Endothelial cell of umbilical vein (primary cell): ENCODE measurements around the gene UGGT2. TPM values are rescaled to one million over a fixed set of nuclear protein-coding genes. Genes with fewer than 3 reads are reported as not detected.

Experiments
- BruUV-seq: library from RNA; stranded (reverse); fragments of 400-500 nt; replicated peaks from 2 replicates; lab custom pipeline; 2021; lab: Mats Ljungman, UMichigan
- CTCF ChIA-PET: fragments of 300-600, 350-600 bp; sonication (Branson Sonifier 250); formaldehyde crosslinking; loops from one replicate; lab custom pipeline; 2021; ENCODE audit warnings: antibody characterized with exemption, inconsistent platforms; lab: Charles Lee
- POLR2A ChIA-PET: fragments of 300-600, 350-600 bp; sonication (Branson Sonifier 250); formaldehyde crosslinking; loops from one replicate; lab custom pipeline; 2021; ENCODE audit warnings: antibody characterized with exemption, inconsistent platforms; lab: Charles Lee
- DNase-seq: peaks from one replicate; pipeline ENCODE4 v3.0.0-alpha.2; 2011; ENCODE audit warnings: low read depth, low spot score
- FAIRE-seq: peaks from 2 replicates; lab custom pipeline; 2011; peaks lifted over from hg19 to GRCh38; lab: Jason Lieb, UNC
- H2AFZ ChIP-seq: 2 replicates; pipeline ENCODE4 v1.6.0; 2012; ENCODE audit warnings: low read depth, low read length, control low read depth, inconsistent platforms
- H3K27ac ChIP-seq: 2 replicates; pipeline ENCODE4 v1.5.1; 2011; ENCODE audit warnings: low read depth, mild to moderate bottlenecking, control low read depth, low read length, moderate library complexity; ENCODE audit not compliant: insufficient read depth
- H3K27me3 ChIP-seq, 2 experiments: 2 replicates each; pipeline versions ENCODE4 v1.6.0 to v1.6.1; 2011; ENCODE audit warnings: low read length in 2 of 2, mixed read lengths in 1 of 2; ENCODE audit not compliant: control insufficient read depth in 2 of 2, insufficient read depth in 2 of 2
- H3K36me3 ChIP-seq, 2 experiments: 2 replicates in 1 of 2; 3 replicates in 1 of 2; pipeline ENCODE4 v1.5.1; 2011; ENCODE audit warnings: low read length in 2 of 2, mild to moderate bottlenecking in 1 of 2, moderate library complexity in 1 of 2; ENCODE audit not compliant: control insufficient read depth in 2 of 2, insufficient read depth in 2 of 2; ENCODE audit errors: extremely low read depth in 1 of 2
- H3K4me1 ChIP-seq: 3 replicates; pipeline ENCODE4 v1.5.1; 2011; ENCODE audit warnings: mild to moderate bottlenecking, low read length; ENCODE audit not compliant: control insufficient read depth, insufficient read depth; ENCODE audit errors: extremely low read depth
- H3K4me2 ChIP-seq: 2 replicates; pipeline ENCODE4 v1.6.1; 2011; ENCODE audit warnings: low read length, control low read depth, mixed read lengths; ENCODE audit not compliant: insufficient read depth
- H3K4me3 ChIP-seq, 3 experiments: fragments of 200-600 bp in 1 of 3; sonication (generic), shearing (Covaris generic) in 1 of 3; replicated peaks in 1 of 3; 2 replicates each; pipeline ENCODE4 v1.5.1; 2011 to 2016; ENCODE audit warnings: control low read depth in 3 of 3, low read length in 3 of 3, mild to moderate bottlenecking in 2 of 3, inconsistent platforms in 1 of 3, low read depth in 1 of 3, moderate library complexity in 1 of 3; ENCODE audit not compliant: insufficient read depth in 1 of 3
- H3K79me2 ChIP-seq: 2 replicates; pipeline ENCODE4 v1.6.0; 2012; ENCODE audit warnings: low read length, inconsistent platforms; ENCODE audit not compliant: control insufficient read depth, insufficient read depth
- H3K9ac ChIP-seq: replicated peaks from 2 replicates; pipeline ENCODE3; 2011; ENCODE audit warnings: low read length, control low read depth; ENCODE audit not compliant: insufficient read depth; ENCODE audit errors: extremely low read depth
- H3K9me1 ChIP-seq: replicated peaks from 3 replicates; pipeline ENCODE4 v1.6.0; 2011; ENCODE audit warnings: mild to moderate bottlenecking, low read length; ENCODE audit not compliant: control insufficient read depth, insufficient read depth; ENCODE audit errors: extremely low read depth
- H3K9me3 ChIP-seq: replicated peaks from 2 replicates; pipeline ENCODE4 v1.5.1; 2012; ENCODE audit warnings: low read length, inconsistent platforms; ENCODE audit not compliant: control insufficient read depth, insufficient read depth
- H4K20me1 ChIP-seq: replicated peaks from 2 replicates; pipeline ENCODE3; 2011; ENCODE audit warnings: mild to moderate bottlenecking, low read length; ENCODE audit not compliant: control insufficient read depth, insufficient read depth; ENCODE audit errors: extremely low read depth
- EZH2 ChIP-seq: IDR thresholded peaks from 2 replicates; pipeline ENCODE4 v1.6.1; 2012; ENCODE audit warnings: borderline replicate concordance, low read depth, mild to moderate bottlenecking, moderate library complexity, low read length, inconsistent platforms; ENCODE audit not compliant: severe bottlenecking
- FOS ChIP-seq: IDR thresholded peaks from 2 replicates; pipeline ENCODE4 v1.6.1; 2011; ENCODE audit warnings: mild to moderate bottlenecking, low read length, moderate library complexity, borderline replicate concordance; ENCODE audit not compliant: insufficient read depth
- GATA2 ChIP-seq: IDR thresholded peaks from 2 replicates; pipeline ENCODE4 v1.7.0; 2011; ENCODE audit warnings: low read depth, mild to moderate bottlenecking, moderate library complexity, mixed read lengths, low read length; ENCODE audit not compliant: insufficient read length, insufficient read depth
- JUN ChIP-seq: IDR thresholded peaks from 2 replicates; pipeline ENCODE4 v1.6.1; 2011; ENCODE audit warnings: borderline replicate concordance, low read depth; ENCODE audit not compliant: insufficient read length, insufficient read depth
- MYC ChIP-seq: IDR thresholded peaks from one replicate; pipeline ENCODE4 v1.6.1; 2011; ENCODE audit warnings: mild to moderate bottlenecking, low read depth, low read length
- POLR2A ChIP-seq: IDR thresholded peaks from 2 replicates; pipeline ENCODE4 v1.6.1; 2012; ENCODE audit warnings: low read depth, mild to moderate bottlenecking, control low read depth, low read length
- POLR2AphosphoS5 ChIP-seq: IDR thresholded peaks from 2 replicates; pipeline ENCODE4 v1.6.1; 2012; ENCODE audit warnings: low read depth, mild to moderate bottlenecking, control low read depth, low read length, moderate library complexity; ENCODE audit not compliant: insufficient read depth
- dilution Hi-C: fragments of 300-500 bp; cut with MboI; formaldehyde crosslinking; loops from one replicate; pipeline ENCODE4 v1.15.0; 2019; ENCODE audit warnings: low sequenced_read_pairs; ENCODE audit not compliant: extremely low pct_ligation_motif_present
- intact Hi-C: fragments of 100-400 bp; cut with micrococcal nuclease; formaldehyde crosslinking; loops from one replicate; pipeline ENCODE4 v1.10.0; 2022
- polyA plus RNA-seq, 4 experiments: library from polyadenylated mRNA; depleted of rRNA in 3 of 4; stranded (reverse) in 3 of 4; unstranded in 1 of 4; fragments of >200 nt; gene quantifications; 2 replicates each; pipeline versions ENCODE4 v1.2.1 to v1.2.3, GENCODE V29; 2011 to 2012; ENCODE audit warnings: missing spikeins in 1 of 4
- total RNA-seq: library from RNA; stranded (reverse); gene quantifications from 2 replicates; pipeline ENCODE4 v1.2.3, GENCODE V29; 2021
- TF ChIP-seq, protein P1 (sequence below): IDR thresholded peaks from 2 replicates; pipeline ENCODE4 v1.6.1; 2011; ENCODE audit not compliant: insufficient read depth, insufficient read length
- TF ChIP-seq, protein P2 (sequence below), 2 donors: IDR thresholded peaks; 1 replicate in 1 of 2; 2 replicates in 1 of 2; pipeline ENCODE4 v1.5.1; 2011; ENCODE audit warnings: low read length in 2 of 2, mild to moderate bottlenecking in 2 of 2, moderate library complexity in 2 of 2, control low read depth in 1 of 2, inconsistent platforms in 1 of 2, low read depth in 1 of 2; ENCODE audit not compliant: insufficient read depth in 1 of 2; ENCODE audit errors: extremely low read depth in 1 of 2

UGGT2 gene
- total and polyA plus RNA-seq, 2 donors (not counting 3 experiments of a cell fraction or from before 2014, with no cell fraction given): 4.6 to 25.1 TPM

DNA sequence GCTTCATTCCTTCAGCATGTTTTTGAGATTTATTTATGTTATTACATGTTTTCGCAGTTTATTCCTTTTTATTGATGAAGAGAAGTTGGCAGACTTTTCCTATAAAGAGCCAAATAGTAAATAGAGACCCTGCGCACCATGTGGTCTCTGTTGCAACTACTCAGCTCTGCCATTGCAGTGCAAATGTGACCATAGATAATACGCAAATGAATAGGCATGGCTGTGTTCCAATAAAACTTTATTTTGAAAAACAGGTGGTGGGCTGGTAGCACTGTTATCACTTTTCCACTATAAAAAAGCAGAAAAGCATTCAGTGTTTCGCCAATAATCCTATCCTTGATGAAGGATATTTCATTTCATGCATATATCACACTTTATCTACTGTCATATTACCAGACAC lies 281.3 kb downstream of the UGGT2 start:
- TF ChIP-seq, protein P1, sequence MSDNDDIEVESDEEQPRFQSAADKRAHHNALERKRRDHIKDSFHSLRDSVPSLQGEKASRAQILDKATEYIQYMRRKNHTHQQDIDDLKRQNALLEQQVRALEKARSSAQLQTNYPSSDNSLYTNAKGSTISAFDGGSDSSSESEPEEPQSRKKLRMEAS: no peak
- TF ChIP-seq, protein P2, sequence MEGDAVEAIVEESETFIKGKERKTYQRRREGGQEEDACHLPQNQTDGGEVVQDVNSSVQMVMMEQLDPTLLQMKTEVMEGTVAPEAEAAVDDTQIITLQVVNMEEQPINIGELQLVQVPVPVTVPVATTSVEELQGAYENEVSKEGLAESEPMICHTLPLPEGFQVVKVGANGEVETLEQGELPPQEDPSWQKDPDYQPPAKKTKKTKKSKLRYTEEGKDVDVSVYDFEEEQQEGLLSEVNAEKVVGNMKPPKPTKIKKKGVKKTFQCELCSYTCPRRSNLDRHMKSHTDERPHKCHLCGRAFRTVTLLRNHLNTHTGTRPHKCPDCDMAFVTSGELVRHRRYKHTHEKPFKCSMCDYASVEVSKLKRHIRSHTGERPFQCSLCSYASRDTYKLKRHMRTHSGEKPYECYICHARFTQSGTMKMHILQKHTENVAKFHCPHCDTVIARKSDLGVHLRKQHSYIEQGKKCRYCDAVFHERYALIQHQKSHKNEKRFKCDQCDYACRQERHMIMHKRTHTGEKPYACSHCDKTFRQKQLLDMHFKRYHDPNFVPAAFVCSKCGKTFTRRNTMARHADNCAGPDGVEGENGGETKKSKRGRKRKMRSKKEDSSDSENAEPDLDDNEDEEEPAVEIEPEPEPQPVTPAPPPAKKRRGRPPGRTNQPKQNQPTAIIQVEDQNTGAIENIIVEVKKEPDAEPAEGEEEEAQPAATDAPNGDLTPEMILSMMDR (IDR thresholded peaks at IDR 0.05; ENCODE audit: extremely low read depth in 1 of 2, insufficient read depth in 1 of 2, low read depth in 1 of 2, low read length in 2 of 2): no peak
- TF ChIP-seq FOS (no peak), POLR2A (no peak), JUN (no peak), GATA2 (no peak), POLR2AphosphoS5 (no peak), EZH2 (no peak), MYC (no peak)
- no peak for FAIRE-seq
- Histone ChIP-seq H3K36me3 (peaks cover 2 to 3% of the 10 kb centered on the region in 2 experiments), H3K9ac (no peak overlapping the region), H3K4me1 (no peaks in the 10 kb centered on the region), H3K9me1 (no peaks in the 10 kb centered on the region), H3K27me3 (no peaks in the 10 kb centered on the region), H3K27ac (no peak overlapping the region), H3K9me3 (no peaks in the 10 kb centered on the region), H3K4me2 (no peak overlapping the region), H2AFZ (no peak overlapping the region), H4K20me1 (no peaks in the 10 kb centered on the region), H3K4me3 (no peak overlapping the region), H3K79me2 (no peaks in the 10 kb centered on the region)
- intact Hi-C loops: no loop called here
- dilution Hi-C loops: no loop called here
- no TSS peak for BruUV-seq
- ChIA-PET CTCF (interaction anchor here (0.9 kb wide), 1 partner anchor 62 kb away, joined by 3 read pairs; no protein-coding TSS in a partner anchor), POLR2A (no interaction called here)
- no peak for DNase-seq
